Suprapubic skin (tissue), 4 donors: ENCODE results near the gene NCK2.

Experiments used
- CTCF ChIP-seq, 2 donors: fragments of 200-600 bp in 1 of 2; fragments of 450-650 bp in 1 of 2; sonication (generic) in 1 of 2; IDR thresholded peaks; one replicate each; pipeline ENCODE4 v1.5.1; 2016 to 2019; ENCODE audit warnings: antibody characterized with exemption in 2 of 2, mild to moderate bottlenecking in 1 of 2, moderate library complexity in 1 of 2
- EP300 ChIP-seq: sonication (generic); formaldehyde crosslinking; IDR thresholded peaks from one replicate; pipeline ENCODE4 v1.6.1; 2017; ENCODE audit warnings: antibody characterized with exemption
- POLR2A ChIP-seq, 2 donors: fragments of 450-650 bp; IDR thresholded peaks; one replicate each; pipeline ENCODE4 v1.6.1; 2017; ENCODE audit warnings: antibody characterized with exemption in 2 of 2, mild to moderate bottlenecking in 2 of 2, moderate library complexity in 2 of 2
- POLR2AphosphoS5 ChIP-seq, 3 donors: sonication (generic); formaldehyde crosslinking; IDR thresholded peaks; one replicate each; pipeline ENCODE4 v1.6.1; 2017; ENCODE audit warnings: antibody characterized with exemption in 3 of 3

GRCh38 chr2:105854972-105855371 lies 110.3 kb downstream of the NCK2 start:
- TF ChIP-seq CTCF (IDR thresholded peaks at IDR 0.05) (no peak), EP300 (no peak), POLR2A (IDR thresholded peaks at IDR 0.05) (no peak), POLR2AphosphoS5 (IDR thresholded peaks at IDR 0.05) (no peak)
